Naive thymus-derived CD8-positive, alpha-beta T cell (primary cell): Measurements from ENCODE around the gene LRRC58. TPM values are rescaled to one million over a fixed set of nuclear protein-coding genes. Genes with fewer than 3 reads are reported as not detected.
A peak's percentile ranks its signal among the peaks of the same experiment; 100 is the strongest.
"Not testable (repeated sequence)": the region's sequence is repeated elsewhere in the genome, so short reads cannot be mapped to it uniquely, and the experiment has no call there.

Experiments
- ATAC-seq, 2 donors: fragments of 150-1000 bp; cut with Tn5 transposase in 1 of 2; sonication (Bioruptor Pico), chemical (Tn5 transposase) in 1 of 2; 1 replicate in 1 of 2; 2 replicates in 1 of 2; pipeline ENCODE4 v1.10.0; 2021; ENCODE audit warnings: mild to moderate bottlenecking in 2 of 2, moderate library complexity in 2 of 2
- POLR2A ChIA-PET: fragments of 350-600 bp; sonication (Branson Sonifier 250); formaldehyde crosslinking; loops from one replicate; lab custom pipeline; 2021; ENCODE audit warnings: antibody characterized with exemption; lab: Charles Lee
- DNase-seq, 10 donors: peaks; one replicate each; pipeline versions ENCODE4 v3.0.0 to v3.0.0-alpha.2; 2020 to 2022
- H3K27ac Mint-ChIP-seq, 10 donors: one replicate each; pipeline ENCODE4 v1.8.0; 2020 to 2022; ENCODE audit warnings: mild to moderate bottlenecking in 10 of 10, mixed read lengths in 10 of 10, moderate library complexity in 4 of 10, inconsistent platforms in 1 of 10
- H3K27me3 Mint-ChIP-seq, 5 donors: one replicate each; pipeline ENCODE4 v1.8.0; 2021 to 2022; ENCODE audit warnings: mixed read lengths in 5 of 5
- H3K36me3 Mint-ChIP-seq, 3 donors: one replicate each; pipeline ENCODE4 v1.8.0; 2020 to 2022; ENCODE audit warnings: mixed read lengths in 3 of 3, mild to moderate bottlenecking in 2 of 3, inconsistent platforms in 1 of 3
- H3K4me1 Mint-ChIP-seq, 4 donors: one replicate each; pipeline ENCODE4 v1.8.0; 2021 to 2022; ENCODE audit warnings: mixed read lengths in 4 of 4
- H3K4me3 Mint-ChIP-seq, 10 donors: one replicate each; pipeline ENCODE4 v1.8.0; 2020 to 2022; ENCODE audit warnings: mild to moderate bottlenecking in 10 of 10, mixed read lengths in 10 of 10, moderate library complexity in 6 of 10, inconsistent platforms in 1 of 10
- H3K9me3 Mint-ChIP-seq, 9 donors: one replicate each; pipeline ENCODE4 v1.8.0; 2020 to 2022; ENCODE audit warnings: mixed read lengths in 9 of 9, mild to moderate bottlenecking in 3 of 9, inconsistent platforms in 1 of 9, moderate library complexity in 1 of 9
- polyA plus RNA-seq, 3 donors: library from polyadenylated mRNA; unstranded; fragments of 300-500 nt; fragmentation: Illumina TruSeq; gene quantifications; one replicate each; pipeline ENCODE4 v1.2.3, GENCODE V29; 2021
- total RNA-seq, 8 experiments: library from RNA in 2 of 8; stranded (reverse) in 2 of 8; gene quantifications; one replicate each; pipeline ENCODE4 v1.2.3 and lab custom pipeline; 2021 to 2026

Gene LRRC58
- total and polyA plus RNA-seq, 5 experiments from 2014 or later, result 8.1 to 20.3 (median 8.7) TPM

GRCh38 chr3:120291552-120291951, 57.6 kb downstream of the LRRC58 start:
- H3K4me3 Mint-ChIP-seq, POLR2A ChIA-PET, ATAC-seq, H3K27ac Mint-ChIP-seq, DNase-seq, H3K4me1 Mint-ChIP-seq: not testable (repeated sequence)
- Mint-ChIP-seq H3K9me3 (peaks cover 2 to 39% (median 18%) of the 10 kb centered on the region in 9 donors), H3K36me3 (peaks cover 0 to 23% (median 7%) of the 10 kb centered on the region in 3 donors), H3K27me3 (peaks cover 13 to 39% (median 25%) of the 10 kb centered on the region in 5 donors)

- Mint-ChIP-seq H3K27ac (no peak overlapping the region), H3K36me3 (peaks cover 0 to 25% (median 7%) of the 10 kb centered on the region in 3 donors), H3K27me3 (peaks cover 18 to 46% (median 31%) of the 10 kb centered on the region in 5 donors), H3K9me3 (peaks cover 2 to 39% (median 18%) of the 10 kb centered on the region in 9 donors), H3K4me1 (peaks cover 0 to 2% (median under 1%) of the 10 kb centered on the region in 4 donors), H3K4me3 (no peak overlapping the region)
- POLR2A ChIA-PET, result no interaction called here
- DNase-seq (no peak), ATAC-seq (no peak)
Observed at GRCh38 chr3:120289636-120290035, 59.5 kb downstream of the LRRC58 start.

- Mint-ChIP-seq H3K27ac (no peak overlapping the region), H3K27me3 (peaks cover 32 to 70% (median 48%) of the 10 kb centered on the region in 5 donors), H3K9me3 (peaks cover 0 to 7% (median 0%) of the 10 kb centered on the region in 9 donors), H3K36me3 (peaks cover 0 to 15% (median 0%) of the 10 kb centered on the region in 3 donors), H3K4me3 (peak overlapping the region in 2 of 10 donors; percentile 13 to 35), H3K4me1 (peaks cover 0 to 3% (median under 1%) of the 10 kb centered on the region in 4 donors)
- POLR2A ChIA-PET, result no interaction called here
- ATAC-seq, result no peak
- no peak for DNase-seq
Observed at GRCh38 chr3:120286465-120286864, 62.7 kb downstream of the LRRC58 start.

- H3K4me3 Mint-ChIP-seq, result peak overlapping the region in 3 of 10 donors; percentile 15 to 59 (median 40)
- H3K27me3 Mint-ChIP-seq, result peaks cover 38 to 80% (median 58%) of the 10 kb centered on the region in 5 donors
- peaks cover 0 to 3% (median under 1%) of the 10 kb centered on the region in 4 donors for H3K4me1 Mint-ChIP-seq
Observed at GRCh38 chr3:120285508-120285841, 63.7 kb downstream of the LRRC58 start.

GRCh38 chr3:120284747-120285507, 64.2 kb downstream of the LRRC58 start, which contains the start of gene GPR156:
Gene GPR156, minus strand, starts transcription at chr3:120285222. Its CDS starts 41,124 bp downstream, at chr3:120244098.
- ATAC-seq, result peak in 1 of 2 donors; percentile 18
- Mint-ChIP-seq H3K27ac (no peak within 1 kb of the TSS), H3K36me3 (peaks cover 0 to 11% (median 0%) of the 10 kb centered on the region in 3 donors), H3K27me3 (peaks cover 40 to 85% (median 59%) of the 10 kb centered on the region in 5 donors), H3K9me3 (peaks cover 0 to 5% (median 0%) of the 10 kb centered on the region in 9 donors), H3K4me1 (peaks cover 0 to 3% (median under 1%) of the 10 kb centered on the region in 4 donors), H3K4me3 (peak within 1 kb of the TSS in 6 of 10 donors; percentile 7 to 60 (median 26))
- DNase-seq, result no peak
- POLR2A ChIA-PET, result no interaction called here

More at GRCh38 chr3:120285508-120285841, 63.7 kb downstream of the LRRC58 start:
- DNase-seq (no peak), ATAC-seq (no peak)
- Mint-ChIP-seq H3K9me3 (peaks cover 0 to 5% (median 0%) of the 10 kb centered on the region in 9 donors), H3K36me3 (peaks cover 0 to 12% (median 0%) of the 10 kb centered on the region in 3 donors), H3K27ac (no peak overlapping the region)
- POLR2A ChIA-PET, result no interaction called here

GRCh38 chr3:120281261-120281660, 67.9 kb downstream of the LRRC58 start:
- peaks cover 41 to 82% (median 57%) of the 10 kb centered on the region in 5 donors for H3K27me3 Mint-ChIP-seq
- no peak for DNase-seq
- H3K4me1 Mint-ChIP-seq, result peaks cover 0 to 3% (median under 1%) of the 10 kb centered on the region in 4 donors
- no peaks in the 10 kb centered on the region for H3K36me3 Mint-ChIP-seq
- no peak overlapping the region for H3K27ac Mint-ChIP-seq
- no peak overlapping the region for H3K4me3 Mint-ChIP-seq
- POLR2A ChIA-PET, result no interaction called here
- H3K9me3 Mint-ChIP-seq, result peaks cover 0 to 2% (median 0%) of the 10 kb centered on the region in 9 donors
- no peak for ATAC-seq

GRCh38 chr3:120280566-120280965, 68.6 kb downstream of the LRRC58 start:
- Mint-ChIP-seq H3K36me3 (no peaks in the 10 kb centered on the region), H3K27me3 (peaks cover 39 to 82% (median 58%) of the 10 kb centered on the region in 5 donors), H3K4me3 (no peak overlapping the region), H3K4me1 (peaks cover 0 to 3% (median under 1%) of the 10 kb centered on the region in 4 donors), H3K9me3 (peaks cover 0 to 2% (median 0%) of the 10 kb centered on the region in 9 donors), H3K27ac (no peak overlapping the region)
- ATAC-seq (no peak), DNase-seq (no peak)
- POLR2A ChIA-PET, result no interaction called here

- Mint-ChIP-seq H3K9me3 (peaks cover 0 to 2% (median 0%) of the 10 kb centered on the region in 9 donors), H3K4me1 (peaks cover 0 to 3% (median 0%) of the 10 kb centered on the region in 4 donors), H3K27ac (no peak overlapping the region), H3K27me3 (peaks cover 38 to 84% (median 56%) of the 10 kb centered on the region in 5 donors), H3K4me3 (no peak overlapping the region), H3K36me3 (no peaks in the 10 kb centered on the region)
- ATAC-seq (no peak), DNase-seq (no peak)
- POLR2A ChIA-PET, result no interaction called here
Observed at GRCh38 chr3:120280026-120280425, 69.1 kb downstream of the LRRC58 start.

GRCh38 chr3:120276767-120277166, 72.4 kb downstream of the LRRC58 start:
- DNase-seq, result no peak
- Mint-ChIP-seq H3K36me3 (no peaks in the 10 kb centered on the region), H3K27ac (no peak overlapping the region), H3K9me3 (peaks cover 0 to 2% (median 0%) of the 10 kb centered on the region in 9 donors), H3K4me3 (no peak overlapping the region), H3K4me1 (no peaks in the 10 kb centered on the region), H3K27me3 (peaks cover 26 to 54% (median 35%) of the 10 kb centered on the region in 5 donors)
- ATAC-seq, result no peak
- POLR2A ChIA-PET, result no interaction called here

GRCh38 chr3:120275618-120276017, 73.5 kb downstream of the LRRC58 start:
- Mint-ChIP-seq H3K27ac (no peak overlapping the region), H3K4me3 (no peak overlapping the region), H3K27me3 (peaks cover 16 to 43% (median 28%) of the 10 kb centered on the region in 5 donors), H3K9me3 (peaks cover 0 to 2% (median 0%) of the 10 kb centered on the region in 9 donors), H3K36me3 (no peaks in the 10 kb centered on the region), H3K4me1 (no peaks in the 10 kb centered on the region)
- no peak for ATAC-seq
- DNase-seq, result no peak
- POLR2A ChIA-PET, result no interaction called here

GRCh38 chr3:120274739-120275167, 74.4 kb downstream of the LRRC58 start:
- ATAC-seq (no peak), DNase-seq (no peak)
- Mint-ChIP-seq H3K4me3 (no peak overlapping the region), H3K4me1 (no peaks in the 10 kb centered on the region), H3K27ac (no peak overlapping the region), H3K36me3 (no peaks in the 10 kb centered on the region), H3K9me3 (peaks cover 0 to 2% (median 0%) of the 10 kb centered on the region in 9 donors), H3K27me3 (peaks cover 13 to 38% (median 26%) of the 10 kb centered on the region in 5 donors)
- POLR2A ChIA-PET, result no interaction called here
